Lower leg skin (tissue), 3 donors: Measurements from ENCODE around the gene RNPS1.

Source experiments
- CTCF ChIP-seq, 3 donors: fragments of 450-650 bp; IDR thresholded peaks; one replicate each; pipeline ENCODE4 v1.5.1; 2016; ENCODE audit warnings: antibody characterized with exemption in 3 of 3, mild to moderate bottlenecking in 3 of 3, moderate library complexity in 2 of 3
- POLR2A ChIP-seq, 2 donors: fragments of 450-650 bp; IDR thresholded peaks; one replicate each; pipeline ENCODE4 v1.6.1; 2016 to 2017; ENCODE audit warnings: antibody characterized with exemption in 2 of 2, mild to moderate bottlenecking in 1 of 2, moderate library complexity in 1 of 2

GRCh38 chr16:2299121-2299914 lies 31.4 kb upstream of the RNPS1 start:
- no peak for TF ChIP-seq CTCF (IDR thresholded peaks at IDR 0.05)
- no peak for TF ChIP-seq POLR2A (IDR thresholded peaks at IDR 0.05)
